WERI-Rb-1 (cell line): Measurements from ENCODE around the gene REXO5.

ENCODE experiments used
- DNase-seq: peaks from one replicate; pipeline ENCODE4 v3.0.0-alpha.2; 2020
- H3K27ac ChIP-seq: fragments of 250-450 bp; sonication (Bioruptor Pico); 2 replicates; pipeline ENCODE4 v1.5.1; 2020; ENCODE audit warnings: mild to moderate bottlenecking, moderate library complexity
- H3K27me3 ChIP-seq: fragments of 250-450 bp; sonication (Bioruptor Pico); 2 replicates; pipeline ENCODE4 v1.5.1; 2021; ENCODE audit warnings: mild to moderate bottlenecking, low read depth, moderate library complexity; ENCODE audit not compliant: insufficient read depth, severe bottlenecking
- H3K36me3 ChIP-seq: fragments of 250-450 bp; sonication (Bioruptor Pico); 2 replicates; pipeline ENCODE4 v1.5.1; 2020; ENCODE audit warnings: mild to moderate bottlenecking, moderate library complexity
- H3K4me3 ChIP-seq: 2 replicates; pipeline ENCODE4 v1.5.1; 2011; ENCODE audit warnings: low read depth, mild to moderate bottlenecking, control low read depth, low read length
- H3K9me3 ChIP-seq: fragments of 250-450 bp; sonication (Bioruptor Pico); 2 replicates; pipeline ENCODE4 v1.5.1; 2021; ENCODE audit warnings: mild to moderate bottlenecking, moderate library complexity; ENCODE audit not compliant: severe bottlenecking
- CTCF ChIP-seq: IDR thresholded peaks from 2 replicates; pipeline ENCODE4 v1.5.1; 2011; ENCODE audit warnings: low read depth, mild to moderate bottlenecking, control low read depth, inconsistent platforms, low read length

REXO5 gene

GRCh38 chr16:20830372-20830771 lies 24.0 kb downstream of the REXO5 start:
- TF ChIP-seq CTCF, result no peak
- Histone ChIP-seq H3K4me3 (no peak overlapping the region), H3K27ac (no peak overlapping the region), H3K36me3 (peaks cover 58% of the 10 kb centered on the region), H3K9me3 (no peaks in the 10 kb centered on the region), H3K27me3 (no peaks in the 10 kb centered on the region)
- no peak for DNase-seq

- no peak overlapping the region for H3K27ac ChIP-seq
- TF ChIP-seq CTCF, result no peak
- no peak for DNase-seq
Measured at GRCh38 chr16:20833086-20833485, 26.8 kb downstream of the REXO5 start.

GRCh38 chr16:20838240-20838639 lies 31.9 kb downstream of the REXO5 start:
- no peak for TF ChIP-seq CTCF
- no peak overlapping the region for H3K27ac ChIP-seq
- peaks cover 66% of the 10 kb centered on the region for H3K36me3 ChIP-seq
- no peak overlapping the region for H3K4me3 ChIP-seq
- H3K9me3 ChIP-seq, result no peaks in the 10 kb centered on the region
- no peak for DNase-seq
- H3K27me3 ChIP-seq, result no peaks in the 10 kb centered on the region

More at GRCh38 chr16:20833086-20833485, 26.8 kb downstream of the REXO5 start:
- Histone ChIP-seq H3K9me3 (no peaks in the 10 kb centered on the region), H3K4me3 (no peak overlapping the region), H3K36me3 (peaks cover 59% of the 10 kb centered on the region), H3K27me3 (no peaks in the 10 kb centered on the region)

GRCh38 chr16:20839504-20839903 lies 33.2 kb downstream of the REXO5 start:
- Histone ChIP-seq H3K4me3 (no peak overlapping the region), H3K36me3 (peaks cover 59% of the 10 kb centered on the region), H3K9me3 (no peaks in the 10 kb centered on the region), H3K27me3 (no peaks in the 10 kb centered on the region), H3K27ac (no peak overlapping the region)
- TF ChIP-seq CTCF, result no peak
- DNase-seq, result no peak

GRCh38 chr16:20844054-20844453 lies 37.7 kb downstream of the REXO5 start:
- H3K9me3 ChIP-seq, result no peaks in the 10 kb centered on the region
- no peak overlapping the region for H3K4me3 ChIP-seq
- DNase-seq, result no peak
- no peak for TF ChIP-seq CTCF
- no peak overlapping the region for H3K27ac ChIP-seq
- peaks cover 43% of the 10 kb centered on the region for H3K36me3 ChIP-seq
- no peaks in the 10 kb centered on the region for H3K27me3 ChIP-seq

- Histone ChIP-seq H3K9me3 (no peaks in the 10 kb centered on the region), H3K4me3 (no peak overlapping the region), H3K36me3 (peaks cover 48% of the 10 kb centered on the region), H3K27me3 (no peaks in the 10 kb centered on the region), H3K27ac (no peak overlapping the region)
- TF ChIP-seq CTCF, result no peak
- no peak for DNase-seq
Measured at GRCh38 chr16:20844588-20844987, 38.3 kb downstream of the REXO5 start.
